ENCODE measurements around the gene SLC25A36.

The SLC25A36 gene

GRCh38 chr3:140941434-140942220 is at the start of gene SLC25A36:
Gene SLC25A36 (plus strand): TSS chr3:140941836. CDS start chr3:140942055, 219 bp downstream.
- peak; percentile 97 for DNase-seq (ENCODE audit: low spot score)

- DNase-seq (ENCODE audit: low spot score) = no peak
These were observed 44.6 kb upstream of the SLC25A36 start for GRCh38 chr3:140896997-140897396.

GRCh38 chr3:140898340-140899180 is 43.1 kb upstream of the SLC25A36 start:
- peak; percentile 45 for DNase-seq (ENCODE audit: low spot score)

GRCh38 chr3:140899363-140899762 is 42.3 kb upstream of the SLC25A36 start:
- DNase-seq (ENCODE audit: low spot score) = no peak

GRCh38 chr3:140902791-140903190 is 38.8 kb upstream of the SLC25A36 start:
- DNase-seq (ENCODE audit: low spot score) = no peak

GRCh38 chr3:140903196-140903595 is 38.4 kb upstream of the SLC25A36 start:
- no peak for DNase-seq (ENCODE audit: low spot score)

- no peak for DNase-seq (ENCODE audit: low spot score)
These were observed 37.1 kb upstream of the SLC25A36 start for GRCh38 chr3:140904521-140904920.

- DNase-seq (ENCODE audit: low spot score) = no peak
These were observed 36.1 kb upstream of the SLC25A36 start for GRCh38 chr3:140905559-140905958.

GRCh38 chr3:140906785-140907184 is 34.9 kb upstream of the SLC25A36 start:
- no peak for DNase-seq (ENCODE audit: low spot score)

GRCh38 chr3:140910860-140911259 is 30.8 kb upstream of the SLC25A36 start:
- DNase-seq (ENCODE audit: low spot score) = no peak

- no peak for DNase-seq (ENCODE audit: low spot score)
These were observed 29.8 kb upstream of the SLC25A36 start for GRCh38 chr3:140911822-140912221.

GRCh38 chr3:140913728-140914127 is 27.9 kb upstream of the SLC25A36 start:
- DNase-seq (ENCODE audit: low spot score) = no peak

GRCh38 chr3:140914384-140914945 is 27.2 kb upstream of the SLC25A36 start:
- DNase-seq (ENCODE audit: low spot score) = no peak

GRCh38 chr3:140916603-140917002 is 25.0 kb upstream of the SLC25A36 start:
- DNase-seq (ENCODE audit: low spot score) = no peak

GRCh38 chr3:140917772-140918171 is 23.9 kb upstream of the SLC25A36 start:
- DNase-seq (ENCODE audit: low spot score) = no peak

GRCh38 chr3:140920029-140920428 is 21.6 kb upstream of the SLC25A36 start:
- no peak for DNase-seq (ENCODE audit: low spot score)

GRCh38 chr3:140922634-140923033 is 19.0 kb upstream of the SLC25A36 start:
- no peak for DNase-seq (ENCODE audit: low spot score)

- DNase-seq (ENCODE audit: low spot score) = no peak
These were observed 17.4 kb upstream of the SLC25A36 start for GRCh38 chr3:140924097-140924873.

GRCh38 chr3:140927279-140928069 is 14.2 kb upstream of the SLC25A36 start:
- DNase-seq (ENCODE audit: low spot score) = no peak

GRCh38 chr3:140929446-140929845 is 12.2 kb upstream of the SLC25A36 start:
- DNase-seq (ENCODE audit: low spot score) = no peak

GRCh38 chr3:140931016-140931454 is 10.6 kb upstream of the SLC25A36 start:
- no peak for DNase-seq (ENCODE audit: low spot score)

Data from hematopoietic multipotent progenitor cell treated with erythropoietin and hydrocortisone succinate and interleukin-3 and kit ligand, for 15 days (in vitro differentiated cells).